HCT116 (cell line): ENCODE data around the gene TCF7L1. TPM values are rescaled to one million over a fixed set of nuclear protein-coding genes. Genes with fewer than 3 reads are reported as not detected.
"Not testable (repeated sequence)": the region's sequence is repeated elsewhere in the genome, so short reads cannot be mapped to it uniquely, and the experiment has no call there.

ENCODE experiments used
- ATAC-seq: fragments of 200-7000 bp; cut with Tn5 transposase; 2 replicates; pipeline ENCODE4 v1.9.1; 2020; ENCODE audit warnings: mild to moderate bottlenecking, moderate library complexity
- BruUV-seq: library from RNA; stranded (reverse); fragments of 400-500 nt; replicated peaks from 2 replicates; lab custom pipeline; 2021; lab: Mats Ljungman, UMichigan
- CTCF ChIA-PET: fragments of 300-600 bp; sonication (Branson Sonifier 250); formaldehyde crosslinking; loops from one replicate; lab custom pipeline; 2021; ENCODE audit warnings: antibody characterized with exemption; lab: Charles Lee
- POLR2A ChIA-PET: fragments of 300-600, 350-600 bp; sonication (Branson Sonifier 250); formaldehyde crosslinking; loops from one replicate; lab custom pipeline; 2021; ENCODE audit warnings: antibody characterized with exemption; lab: Charles Lee
- RAD21 ChIA-PET, 2 experiments: fragments of 300-600 bp; sonication (Branson Sonifier 250); formaldehyde crosslinking; loops; one replicate each; lab custom pipeline; 2023; ENCODE audit warnings: low total read pairs in 2 of 2; ENCODE audit not compliant: uncharacterized antibody in 2 of 2, unreplicated experiment in 2 of 2, low non-redundant PET in 1 of 2; lab: Charles Lee
- DNase-seq: peaks from one replicate; pipeline ENCODE4 v3.0.0-alpha.2; 2010; ENCODE audit warnings: low read depth, low spot score
- H2AFZ ChIP-seq: fragments of 200-600 bp; shearing (Covaris generic), sonication (generic); 2 replicates; pipeline ENCODE4 v1.6.1; 2017; ENCODE audit warnings: low read depth, mixed run types, mixed read lengths, antibody characterized with exemption, low read length; ENCODE audit not compliant: poor library complexity, severe bottlenecking
- H3K27ac ChIP-seq: 2 replicates; pipeline ENCODE4 v1.5.1; 2012; ENCODE audit warnings: low read depth, low read length
- H3K27me3 ChIP-seq: fragments of 200-600 bp; sonication (generic); 2 replicates; pipeline ENCODE4 v1.6.1; 2016; ENCODE audit warnings: mixed run types, low read length, mixed read lengths; ENCODE audit not compliant: insufficient read depth
- H3K36me3 ChIP-seq, 2 experiments: fragments of 200-500 bp in 1 of 2; fragments of 200-600 bp in 1 of 2; sonication (Bioruptor generic) in 1 of 2; sonication (generic) in 1 of 2; 2 replicates each; pipeline versions ENCODE4 v1.5.1 to v1.6.1; 2014 to 2016; ENCODE audit warnings: low read length in 2 of 2, inconsistent platforms in 1 of 2, mixed read lengths in 1 of 2, mixed run types in 1 of 2; ENCODE audit not compliant: insufficient read depth in 2 of 2, control insufficient read depth in 1 of 2
- H3K4me1 ChIP-seq, 2 experiments: fragments of 200-600 bp in 1 of 2; sonication (generic) in 1 of 2; 2 replicates each; pipeline versions ENCODE4 v1.5.1 to v1.6.1; 2012 to 2017; ENCODE audit warnings: low read length in 2 of 2, inconsistent platforms in 1 of 2, mild to moderate bottlenecking in 1 of 2, mixed read lengths in 1 of 2, mixed run types in 1 of 2, moderate library complexity in 1 of 2; ENCODE audit not compliant: insufficient read depth in 2 of 2, control insufficient read depth in 1 of 2
- H3K4me2 ChIP-seq: fragments of 200-600 bp; sonication (generic); 2 replicates; pipeline ENCODE4 v1.6.1; 2017; ENCODE audit warnings: mixed run types, low read length, mixed read lengths
- H3K4me3 ChIP-seq, 2 experiments: fragments of 200-600 bp in 1 of 2; sonication (generic) in 1 of 2; replicated peaks in 1 of 2; 2 replicates each; pipeline ENCODE4 v1.5.1; 2011 to 2016; ENCODE audit warnings: low read length in 2 of 2, control low read depth in 1 of 2, low read depth in 1 of 2, mild to moderate bottlenecking in 1 of 2, mixed read lengths in 1 of 2, mixed run types in 1 of 2
- H3K79me2 ChIP-seq: fragments of 200-600 bp; sonication (generic); 2 replicates; pipeline ENCODE4 v1.6.1; 2017; ENCODE audit warnings: mild to moderate bottlenecking, mixed run types, low read length, moderate library complexity, mixed read lengths; ENCODE audit not compliant: insufficient read depth
- H3K9ac ChIP-seq: fragments of 200-600 bp; sonication (generic); 2 replicates; pipeline ENCODE4 v1.6.1; 2016; ENCODE audit warnings: low read length, mixed read lengths
- H3K9me2 ChIP-seq: fragments of 200-600 bp; sonication (generic), shearing (Covaris generic); 2 replicates; pipeline ENCODE4 v1.6.1; 2017; ENCODE audit warnings: mixed run types, mild to moderate bottlenecking, moderate library complexity; ENCODE audit not compliant: insufficient read depth
- H3K9me3 ChIP-seq, 2 experiments: fragments of 200-500 bp in 1 of 2; fragments of 200-600 bp in 1 of 2; sonication (Bioruptor generic) in 1 of 2; sonication (generic) in 1 of 2; 2 replicates each; pipeline ENCODE4 v1.6.1; 2014 to 2017; ENCODE audit warnings: low read length in 2 of 2, mixed read lengths in 2 of 2, inconsistent platforms in 1 of 2, low read depth in 1 of 2, mild to moderate bottlenecking in 1 of 2, mixed run types in 1 of 2, moderate library complexity in 1 of 2; ENCODE audit not compliant: control insufficient read depth in 1 of 2, insufficient read depth in 1 of 2
- H4K20me1 ChIP-seq: fragments of 200-600 bp; sonication (generic), shearing (Covaris generic); 2 replicates; pipeline ENCODE4 v1.6.1; 2017; ENCODE audit warnings: mixed run types, mild to moderate bottlenecking, moderate library complexity; ENCODE audit not compliant: insufficient read depth
- POLR2AphosphoS5 ChIP-seq: IDR thresholded peaks from 2 replicates; pipeline ENCODE4 v1.6.1; 2011; ENCODE audit warnings: mild to moderate bottlenecking, low read depth, low read length, moderate library complexity
- intact Hi-C: fragments of 100-400 bp; cut with micrococcal nuclease; formaldehyde crosslinking; loops from 2 replicates; pipeline ENCODE4 v1.10.0; 2022
- total RNA-seq: library from RNA; stranded (reverse); gene quantifications from one replicate; pipeline ENCODE4 v1.2.1, GENCODE V29; 2021; ENCODE audit not compliant: unreplicated experiment

The TCF7L1 gene
- total RNA-seq, 1 experiment from 2014 or later, result 10.3 TPM

DNA sequence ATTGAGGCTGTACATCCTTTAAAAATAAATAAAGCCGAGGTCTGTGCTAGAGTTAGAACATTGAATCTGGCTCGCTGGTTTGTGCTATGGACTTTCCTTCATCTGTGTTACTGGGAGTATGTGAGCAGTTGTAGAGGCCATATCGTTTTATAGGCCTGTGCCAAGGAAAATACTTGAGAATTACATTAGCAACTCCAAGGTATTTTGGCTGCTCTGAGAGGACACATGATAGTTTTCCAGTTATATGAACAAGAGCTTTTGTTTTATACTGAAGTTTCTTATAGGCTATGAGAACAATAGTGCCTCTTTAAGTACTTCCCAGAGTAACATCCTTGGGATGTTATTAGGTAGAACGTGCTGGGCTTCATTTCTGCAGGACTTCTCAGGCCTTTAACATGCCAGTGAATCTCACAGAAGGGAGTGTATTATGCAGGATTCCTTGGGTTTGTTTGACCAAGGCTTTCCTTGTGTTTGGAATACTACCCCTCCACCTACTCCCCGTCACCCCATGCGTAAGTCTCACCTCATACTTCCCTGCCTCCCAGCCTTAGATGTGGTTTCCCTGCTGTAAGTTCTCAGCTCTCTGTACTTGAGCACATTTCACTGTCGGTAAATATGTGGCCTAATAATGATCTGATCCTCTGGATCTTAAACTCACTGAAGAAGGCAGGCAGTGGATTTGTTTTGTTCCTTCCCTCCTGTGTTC is 21.0 kb downstream of the TCF7L1 start:
- H4K20me1 ChIP-seq, result no peaks in the 10 kb centered on the region
- no peaks in the 10 kb centered on the region for H3K9me2 ChIP-seq
- no peak overlapping the region for H3K4me3 ChIP-seq
- TF ChIP-seq POLR2AphosphoS5, result no peak
- no peak for DNase-seq
- no peaks in the 10 kb centered on the region for H3K9me3 ChIP-seq
- no peaks in the 10 kb centered on the region for H3K27me3 ChIP-seq
- POLR2A ChIA-PET, result no interaction called here
- no peak overlapping the region for H3K9ac ChIP-seq
- no peaks in the 10 kb centered on the region for H3K4me1 ChIP-seq
- CTCF ChIA-PET, result no interaction called here
- BruUV-seq, result no TSS peak
- RAD21 ChIA-PET, result no interaction called here
- H2AFZ ChIP-seq, result no peak overlapping the region
- no peak overlapping the region for H3K27ac ChIP-seq
- ATAC-seq, result no peak
- H3K79me2 ChIP-seq, result 0 out of 2 replicates have a peak, but pooled peaks cover 2% of the 10 kb centered on the region
- intact Hi-C loops, result no loop called here
- no peak overlapping the region for H3K4me2 ChIP-seq
- no peaks in the 10 kb centered on the region for H3K36me3 ChIP-seq

DNA sequence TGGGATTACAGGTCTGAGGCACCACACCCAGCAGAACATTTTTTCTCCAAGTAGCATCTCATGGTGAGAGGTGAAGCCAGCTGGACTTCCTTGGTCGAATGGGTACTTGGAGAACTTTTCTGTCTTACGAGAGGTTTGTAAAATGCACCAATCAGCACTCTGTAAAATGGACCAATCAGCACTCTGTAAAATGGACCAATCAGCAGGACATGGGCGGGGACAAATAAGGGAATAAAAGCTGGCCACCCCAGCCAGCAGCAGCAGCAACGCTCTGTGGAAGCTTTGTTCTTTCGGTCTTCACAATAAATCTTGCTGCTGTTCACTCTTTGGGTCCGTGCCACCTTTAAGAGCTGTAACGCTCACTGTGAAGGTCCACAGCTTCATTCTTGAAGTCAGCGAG is 21.9 kb downstream of the TCF7L1 start:
- H3K4me3 ChIP-seq, CTCF ChIA-PET, H4K20me1 ChIP-seq: not testable (repeated sequence)

More for the DNA sequence above, 21.9 kb downstream of the TCF7L1 start:
- intact Hi-C loops, H3K79me2 ChIP-seq, H3K36me3 ChIP-seq, H3K9me2 ChIP-seq, H3K27me3 ChIP-seq, BruUV-seq, ATAC-seq, H3K9me3 ChIP-seq, H3K4me1 ChIP-seq, H3K9ac ChIP-seq, RAD21 ChIA-PET, POLR2A ChIA-PET, DNase-seq, H3K27ac ChIP-seq, H2AFZ ChIP-seq, H3K4me2 ChIP-seq: not testable (repeated sequence)
